HS-27A (cell line): ENCODE results near the gene IFITM2.
"Not testable (repeated sequence)": the region's sequence is repeated elsewhere in the genome, so short reads cannot be mapped to it uniquely, and the experiment has no call there.

Source experiments
- DNase-seq: peaks from one replicate; pipeline ENCODE4 v3.0.0-alpha.2; 2012; ENCODE audit warnings: low read depth, missing footprints

Gene IFITM2

GRCh38 chr11:281486-282161 is 26.0 kb upstream of the IFITM2 start:
- DNase-seq: no peak

- DNase-seq: no peak
Measured at GRCh38 chr11:282171-282570, 25.4 kb upstream of the IFITM2 start.

DNA sequence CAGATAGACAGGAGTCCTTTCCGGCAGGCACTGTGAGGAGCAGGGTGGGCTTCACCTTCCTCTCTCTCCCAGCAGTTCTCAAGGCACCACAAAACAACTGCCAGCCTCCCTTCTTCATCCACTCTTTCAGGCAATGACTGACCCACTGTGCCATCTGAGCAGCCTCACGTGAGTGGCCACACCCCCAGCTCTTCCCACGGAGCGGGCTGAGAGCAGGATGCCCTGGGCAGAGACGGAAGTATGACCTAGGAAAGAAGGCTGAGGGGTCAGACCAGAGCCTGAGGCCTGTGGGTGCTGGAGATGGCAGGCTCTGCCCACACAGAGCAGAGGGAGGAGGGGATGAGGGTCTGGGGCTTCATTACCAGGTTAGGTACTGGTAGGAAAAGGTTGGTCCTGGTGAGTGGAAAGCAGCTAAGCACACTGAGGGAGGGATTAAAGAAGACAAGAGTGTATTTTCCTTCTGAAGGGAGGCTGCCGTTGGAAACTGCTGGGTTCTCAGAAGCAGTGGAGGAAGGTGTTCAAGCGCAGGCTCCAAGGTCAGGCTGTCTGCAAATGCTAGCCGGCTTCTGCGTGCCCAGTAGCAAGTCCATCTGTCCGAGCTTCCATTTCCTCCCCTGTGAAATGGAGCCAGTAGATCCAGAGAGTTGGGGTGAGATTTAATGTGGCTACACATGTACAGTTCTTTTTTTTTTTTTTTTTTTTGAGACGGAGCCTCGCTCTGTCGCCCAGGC is 24.8 kb upstream of the IFITM2 start:
- no peak for DNase-seq

DNA sequence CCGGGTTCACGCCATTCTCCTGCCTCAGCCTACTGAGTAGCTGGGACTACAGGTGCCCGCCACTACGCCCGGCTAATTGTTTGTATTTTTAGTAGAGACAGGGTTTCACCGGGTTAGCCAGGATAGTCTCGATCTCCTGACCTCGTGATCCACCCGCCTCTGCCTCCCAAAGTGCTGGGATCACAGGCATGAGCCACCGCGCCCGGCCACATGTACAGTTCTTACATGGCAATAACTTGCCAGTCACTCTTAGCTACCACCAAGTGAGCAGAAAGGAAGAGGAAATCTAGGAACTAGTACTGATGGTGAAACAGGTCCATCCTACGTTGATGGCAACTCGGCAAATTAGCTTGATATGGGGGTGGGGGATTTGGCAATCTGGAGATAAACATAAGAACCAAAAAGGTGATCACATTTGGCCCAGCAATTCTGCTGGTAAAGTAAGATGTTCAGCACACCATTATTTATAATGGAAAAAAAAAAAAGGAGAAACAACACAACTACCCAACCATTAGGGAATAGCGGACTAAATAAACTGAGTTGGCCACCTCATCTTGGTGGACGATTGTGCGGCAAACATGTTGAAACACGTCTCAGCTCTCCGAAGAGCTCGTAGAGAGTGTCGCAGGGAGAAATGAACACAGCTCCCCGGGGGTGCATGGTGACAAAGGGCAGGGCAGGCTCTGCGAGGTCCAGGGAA is 24.1 kb upstream of the IFITM2 start:
- DNase-seq: no peak

- no peak for DNase-seq
Measured at GRCh38 chr11:284105-285020, 23.3 kb upstream of the IFITM2 start.

DNA sequence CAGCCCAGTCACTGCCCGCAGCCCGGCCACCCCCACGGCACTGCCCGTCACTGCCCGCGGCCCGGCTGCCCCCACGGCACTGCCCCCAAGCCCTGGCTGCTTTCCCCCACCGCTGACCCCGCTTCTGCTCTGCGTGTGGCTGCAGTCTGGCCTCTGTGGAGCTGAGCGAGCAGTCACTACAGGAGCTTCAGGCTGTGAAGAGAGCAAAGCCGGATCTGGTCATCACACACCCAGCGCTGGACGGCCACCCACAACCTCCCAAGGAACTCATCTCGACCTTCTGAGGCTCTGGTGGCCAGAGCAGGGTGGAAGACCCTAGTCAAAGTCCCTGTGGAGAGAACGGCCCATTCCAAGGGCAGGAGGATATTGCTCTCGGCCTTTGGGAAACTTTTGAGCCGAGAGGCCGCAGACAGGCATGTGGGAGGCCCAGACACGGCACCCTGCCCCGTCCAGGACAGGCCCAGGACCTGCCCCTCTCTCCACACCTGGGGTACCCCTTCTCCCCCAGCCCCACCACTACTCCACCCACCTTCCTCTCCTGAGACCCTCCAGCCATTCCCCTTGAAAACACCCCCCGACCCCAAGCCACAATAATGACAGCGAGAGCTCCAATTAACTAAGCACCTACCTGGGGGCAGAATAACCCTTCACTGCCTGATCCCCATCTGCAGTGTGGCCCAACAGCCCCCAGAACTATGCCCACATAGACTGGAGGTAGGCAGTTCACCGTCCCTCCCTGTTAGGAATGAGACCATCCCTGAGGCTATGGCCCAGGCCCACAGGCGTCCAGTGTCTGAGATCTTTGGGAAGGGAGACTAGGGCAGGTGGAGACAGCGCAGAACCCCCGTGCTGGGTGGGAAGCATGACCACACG is 22.4 kb upstream of the IFITM2 start:
- no peak for DNase-seq

- DNase-seq: no peak
Measured at GRCh38 chr11:285894-286220, 21.8 kb upstream of the IFITM2 start.

- not testable (repeated sequence) for DNase-seq
Measured at GRCh38 chr11:286977-287820, 20.4 kb upstream of the IFITM2 start.

- no peak for DNase-seq
Measured at GRCh38 chr11:287821-288477, 19.7 kb upstream of the IFITM2 start.

- no peak for DNase-seq
Measured at GRCh38 chr11:288478-289397, 18.9 kb upstream of the IFITM2 start, which contains the start of gene PGGHG. Gene PGGHG, plus strand, starts transcription at chr11:289126. Its CDS starts 691 bp downstream, at chr11:289817.

GRCh38 chr11:289398-289711 is 18.3 kb upstream of the IFITM2 start:
- no peak for DNase-seq

DNA sequence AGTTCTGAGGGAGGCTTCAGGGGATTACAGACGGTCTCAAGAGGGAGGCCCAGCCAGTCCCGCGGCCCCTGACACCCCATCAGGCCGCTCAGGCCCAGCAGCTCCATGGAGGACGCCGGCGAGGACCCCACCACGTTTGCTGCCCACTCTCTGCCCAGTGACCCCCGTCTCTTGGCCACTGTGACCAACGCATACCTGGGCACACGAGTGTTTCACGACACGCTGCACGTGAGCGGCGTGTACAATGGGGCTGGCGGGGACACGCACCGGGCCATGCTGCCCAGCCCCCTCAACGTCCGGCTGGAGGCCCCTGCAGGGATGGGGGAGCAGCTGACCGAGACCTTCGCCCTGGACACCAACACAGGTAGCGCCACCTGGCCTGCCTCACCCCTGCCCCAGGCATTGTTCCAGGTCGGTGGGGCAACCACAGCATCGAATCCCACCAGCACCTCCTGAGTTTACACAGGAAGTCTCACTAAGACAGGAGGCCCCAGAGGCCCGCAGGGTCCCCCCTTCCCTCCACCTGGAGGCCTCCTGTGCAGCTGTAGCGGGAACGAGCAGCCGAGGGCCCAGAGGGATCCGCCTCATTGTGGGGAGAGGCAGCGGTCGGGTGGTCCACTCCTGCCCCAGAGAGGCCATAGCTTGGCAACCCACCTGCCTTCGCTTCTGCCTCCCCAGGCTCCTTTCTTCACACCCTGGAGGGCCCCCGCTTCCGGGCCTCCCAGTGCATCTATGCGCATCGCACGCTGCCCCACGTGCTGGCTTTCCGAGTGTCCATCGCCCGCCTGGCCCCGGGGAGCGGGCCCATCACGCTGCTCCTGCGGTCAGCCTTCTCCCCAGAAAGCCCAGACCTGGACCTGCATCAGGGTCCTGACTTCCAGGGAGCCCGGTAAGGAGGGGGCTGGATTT is 17.6 kb upstream of the IFITM2 start:
- no peak for DNase-seq

- DNase-seq: no peak
Measured at GRCh38 chr11:290621-291231, 16.9 kb upstream of the IFITM2 start.

DNA sequence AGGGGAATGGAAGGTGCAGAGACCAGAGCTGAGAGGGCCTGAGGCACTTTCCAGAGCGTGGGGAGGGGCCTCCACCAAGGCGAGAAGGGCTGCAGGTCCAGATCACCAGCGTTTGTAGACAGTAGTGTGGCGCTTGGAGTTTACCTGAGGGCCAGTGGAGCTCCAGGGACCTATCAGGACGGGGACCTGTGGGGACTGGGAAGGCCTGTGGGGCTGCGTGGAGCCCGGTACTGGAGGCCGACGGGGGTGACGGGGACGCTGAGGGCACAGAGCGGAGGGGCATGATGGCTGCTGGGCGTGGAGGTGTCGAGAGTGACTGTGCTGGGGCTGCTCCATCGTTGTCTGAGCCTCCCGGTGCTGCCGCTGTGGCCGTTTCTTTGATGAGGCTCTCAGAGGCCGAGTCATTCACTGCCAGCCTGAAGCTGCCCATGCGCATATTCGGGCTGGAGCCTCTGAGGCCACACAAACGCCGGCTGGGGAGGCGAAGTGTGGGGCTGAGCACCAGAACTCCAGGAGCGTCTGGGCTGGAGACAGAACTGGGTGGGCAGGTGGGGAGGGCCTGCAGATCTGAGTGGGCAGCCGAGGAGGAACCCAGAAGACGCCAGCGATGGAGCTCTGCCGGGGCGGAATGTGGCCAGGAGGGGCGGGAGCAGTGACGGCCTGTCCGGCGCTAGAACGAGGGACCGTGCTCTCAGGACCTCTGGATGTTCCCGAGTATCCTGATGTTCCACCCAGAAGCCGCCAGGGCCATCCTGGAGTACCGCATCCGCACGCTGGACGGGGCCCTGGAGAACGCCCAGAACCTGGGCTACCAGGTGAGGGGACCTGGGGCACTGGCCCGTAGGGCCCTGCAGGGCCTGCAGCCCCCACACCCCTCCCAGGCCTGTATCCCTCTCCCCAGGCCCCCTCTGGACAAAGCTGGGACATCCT is 16.1 kb upstream of the IFITM2 start:
- no peak for DNase-seq

DNA sequence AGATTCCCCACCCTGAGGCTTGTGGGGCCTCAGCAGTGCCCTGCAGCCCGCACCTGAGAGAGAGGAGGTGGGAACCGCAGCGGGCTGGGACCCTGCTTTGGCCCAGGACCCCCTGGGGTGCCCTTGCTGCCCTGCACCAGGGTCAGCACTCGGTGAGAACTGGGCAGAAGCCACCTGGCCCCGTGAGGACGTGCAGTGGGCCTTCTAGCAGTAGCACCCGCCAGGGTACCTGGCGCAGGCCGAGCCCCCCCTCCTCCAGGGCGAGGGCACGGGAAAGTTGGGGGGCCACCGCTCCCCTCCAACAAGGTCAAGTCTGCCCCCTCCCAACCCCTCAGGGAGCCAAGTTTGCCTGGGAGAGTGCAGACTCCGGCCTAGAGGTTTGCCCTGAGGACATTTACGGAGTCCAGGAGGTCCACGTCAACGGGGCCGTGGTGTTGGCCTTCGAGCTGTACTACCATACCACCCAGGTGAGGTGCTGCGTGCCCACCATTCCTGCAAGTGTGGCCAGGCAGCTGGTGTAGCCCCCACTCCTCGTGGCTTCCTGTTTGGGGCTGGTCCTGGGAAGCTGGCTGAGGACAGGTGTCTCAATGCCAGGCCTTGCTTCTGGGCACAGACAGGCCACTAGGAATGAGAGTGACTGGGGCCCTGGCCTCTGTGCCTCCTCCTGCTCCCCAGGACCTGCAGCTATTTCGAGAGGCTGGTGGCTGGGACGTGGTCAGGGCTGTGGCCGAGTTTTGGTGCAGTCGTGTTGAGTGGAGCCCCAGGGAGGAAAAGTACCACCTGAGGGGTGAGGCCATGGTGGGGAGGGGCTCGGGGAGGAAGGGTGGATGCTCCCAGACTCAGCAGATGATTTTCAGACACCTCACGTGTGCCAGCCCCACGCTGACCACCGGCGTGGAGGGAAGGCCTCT is 15.2 kb upstream of the IFITM2 start:
- no peak for DNase-seq
